Cardiac fibroblast (primary cell): ENCODE measurements around the gene COPS8.

Experiments
- DNase-seq, 2 donors: peaks; one replicate each; pipeline versions ENCODE4 v3.0.0 to v3.0.0-alpha.2; 2010; ENCODE audit warnings: low read depth in 2 of 2
- H3K4me3 ChIP-seq, 2 donors: replicated peaks in 1 of 2; 1 replicate in 1 of 2; 2 replicates in 1 of 2; pipeline ENCODE4 v1.5.1; 2011; ENCODE audit warnings: low read depth in 2 of 2, low read length in 2 of 2, mild to moderate bottlenecking in 2 of 2, moderate library complexity in 1 of 2
- TF ChIP-seq, protein P1 (sequence below): IDR thresholded peaks from one replicate; pipeline ENCODE4 v1.5.1; 2011; ENCODE audit warnings: low read depth, mild to moderate bottlenecking, low read length, inconsistent platforms

The COPS8 gene

DNA sequence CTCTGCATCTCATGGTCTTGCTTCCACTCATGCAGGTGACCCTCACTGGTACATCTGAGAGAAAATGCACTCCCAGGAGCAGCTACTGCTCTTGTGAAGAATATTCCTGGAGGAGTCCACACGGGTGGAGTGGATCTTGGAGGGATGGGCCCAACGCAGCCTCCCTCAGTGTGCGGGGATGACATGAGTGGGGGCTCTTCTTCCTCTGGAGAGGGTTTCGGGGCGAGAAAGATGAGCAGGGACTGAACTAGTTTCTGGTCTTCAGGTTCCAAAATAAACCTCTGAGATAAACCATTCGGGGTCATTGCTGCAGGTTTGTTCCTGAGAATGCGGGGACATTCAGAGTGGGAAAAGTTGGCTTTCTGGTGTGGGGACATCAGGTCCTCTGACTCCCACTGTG, 39.1 kb downstream of the COPS8 start:
- TF ChIP-seq, protein P1, sequence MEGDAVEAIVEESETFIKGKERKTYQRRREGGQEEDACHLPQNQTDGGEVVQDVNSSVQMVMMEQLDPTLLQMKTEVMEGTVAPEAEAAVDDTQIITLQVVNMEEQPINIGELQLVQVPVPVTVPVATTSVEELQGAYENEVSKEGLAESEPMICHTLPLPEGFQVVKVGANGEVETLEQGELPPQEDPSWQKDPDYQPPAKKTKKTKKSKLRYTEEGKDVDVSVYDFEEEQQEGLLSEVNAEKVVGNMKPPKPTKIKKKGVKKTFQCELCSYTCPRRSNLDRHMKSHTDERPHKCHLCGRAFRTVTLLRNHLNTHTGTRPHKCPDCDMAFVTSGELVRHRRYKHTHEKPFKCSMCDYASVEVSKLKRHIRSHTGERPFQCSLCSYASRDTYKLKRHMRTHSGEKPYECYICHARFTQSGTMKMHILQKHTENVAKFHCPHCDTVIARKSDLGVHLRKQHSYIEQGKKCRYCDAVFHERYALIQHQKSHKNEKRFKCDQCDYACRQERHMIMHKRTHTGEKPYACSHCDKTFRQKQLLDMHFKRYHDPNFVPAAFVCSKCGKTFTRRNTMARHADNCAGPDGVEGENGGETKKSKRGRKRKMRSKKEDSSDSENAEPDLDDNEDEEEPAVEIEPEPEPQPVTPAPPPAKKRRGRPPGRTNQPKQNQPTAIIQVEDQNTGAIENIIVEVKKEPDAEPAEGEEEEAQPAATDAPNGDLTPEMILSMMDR: no peak
- DNase-seq: no peak
- H3K4me3 ChIP-seq: no peak overlapping the region

DNA sequence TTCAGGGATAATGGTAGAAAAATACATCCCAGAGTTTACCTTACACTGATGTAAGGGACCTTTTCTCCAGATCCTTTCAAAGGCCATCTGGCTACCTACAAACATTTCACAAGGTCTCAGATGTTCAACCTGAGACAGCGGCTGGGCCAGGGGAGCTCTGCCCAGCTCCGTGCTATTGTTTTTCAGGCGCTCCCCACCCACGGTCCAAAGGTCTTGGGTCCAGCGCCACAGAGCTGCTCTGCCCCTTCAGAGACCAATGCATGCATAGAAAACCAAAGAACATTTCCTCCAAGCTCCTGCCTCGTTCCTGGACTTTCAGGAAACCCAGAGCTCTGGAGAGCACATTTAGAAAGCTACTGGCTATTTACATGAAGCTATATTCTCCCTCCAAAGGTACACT, 40.3 kb downstream of the COPS8 start:
- no peak overlapping the region for H3K4me3 ChIP-seq
- TF ChIP-seq, protein P1: no peak
- DNase-seq: no peak

DNA sequence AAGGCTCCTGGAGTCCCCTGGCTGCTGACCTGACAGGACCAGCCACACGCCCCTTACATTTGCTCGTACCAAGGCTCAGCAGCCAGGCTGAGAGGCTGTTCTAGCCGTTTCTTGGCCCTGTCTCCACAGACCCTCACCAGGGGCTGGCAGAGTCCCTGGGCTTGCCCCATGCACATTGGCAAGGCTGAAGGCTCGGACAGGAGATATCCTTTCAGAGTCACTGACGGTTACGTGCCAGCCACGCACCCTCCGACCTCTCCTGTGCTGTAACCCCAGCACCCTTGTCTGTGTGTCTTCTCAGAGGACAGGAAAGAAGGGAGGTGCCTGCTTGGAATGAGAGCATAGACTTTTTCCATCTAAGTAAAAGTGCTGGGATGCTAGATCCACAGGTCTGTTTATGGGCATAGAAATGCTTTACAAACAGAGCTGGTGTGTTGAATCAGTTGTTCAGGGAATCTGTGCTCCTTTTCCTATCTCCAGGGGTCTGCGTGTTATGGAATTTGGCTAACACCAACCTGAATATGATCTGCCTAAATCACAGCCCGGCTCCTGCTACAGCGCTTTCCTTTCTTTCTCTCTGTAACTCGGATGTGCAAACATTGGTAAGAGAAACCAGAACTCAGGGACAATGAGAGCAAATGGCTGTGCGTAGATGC, 41.0 kb downstream of the COPS8 start:
- TF ChIP-seq, protein P1: no peak
- no peak overlapping the region for H3K4me3 ChIP-seq
- no peak for DNase-seq

DNA sequence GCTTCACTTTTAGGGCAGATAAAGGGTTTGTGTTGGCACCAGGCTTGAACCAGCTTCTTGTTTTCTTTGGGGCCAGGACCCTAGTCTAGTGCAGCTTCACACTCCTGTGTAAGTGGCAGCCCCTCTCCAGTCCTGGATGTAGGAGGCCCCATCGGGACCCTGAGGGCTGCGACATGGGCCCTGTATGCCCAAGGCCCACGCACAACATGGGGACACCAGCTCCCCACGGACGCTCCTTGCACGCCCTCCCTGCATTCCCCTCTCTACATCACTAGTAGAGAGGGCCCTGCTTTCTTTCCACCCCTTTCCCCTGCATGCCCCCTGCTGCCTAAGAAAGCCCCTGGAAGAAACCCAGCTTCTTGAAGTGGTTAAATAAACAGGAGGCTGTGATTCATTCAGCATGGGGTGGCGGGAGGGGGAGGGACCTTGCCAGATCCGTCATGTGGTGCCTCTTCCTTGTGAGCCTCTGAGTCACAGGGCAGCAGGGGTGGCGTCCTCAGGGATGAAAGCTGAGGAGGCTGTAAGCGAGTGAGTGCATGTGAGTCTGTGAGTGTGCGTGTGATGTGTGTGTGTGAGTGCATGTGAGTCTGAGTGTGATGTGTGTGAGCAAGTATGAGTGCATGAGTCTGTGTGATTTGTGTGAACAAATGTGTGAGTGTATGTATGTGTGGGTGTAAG, 42.5 kb downstream of the COPS8 start:
- DNase-seq: peak; percentile 99
- H3K4me3 ChIP-seq: no peak overlapping the region
- TF ChIP-seq, protein P1: peak; percentile 26

DNA sequence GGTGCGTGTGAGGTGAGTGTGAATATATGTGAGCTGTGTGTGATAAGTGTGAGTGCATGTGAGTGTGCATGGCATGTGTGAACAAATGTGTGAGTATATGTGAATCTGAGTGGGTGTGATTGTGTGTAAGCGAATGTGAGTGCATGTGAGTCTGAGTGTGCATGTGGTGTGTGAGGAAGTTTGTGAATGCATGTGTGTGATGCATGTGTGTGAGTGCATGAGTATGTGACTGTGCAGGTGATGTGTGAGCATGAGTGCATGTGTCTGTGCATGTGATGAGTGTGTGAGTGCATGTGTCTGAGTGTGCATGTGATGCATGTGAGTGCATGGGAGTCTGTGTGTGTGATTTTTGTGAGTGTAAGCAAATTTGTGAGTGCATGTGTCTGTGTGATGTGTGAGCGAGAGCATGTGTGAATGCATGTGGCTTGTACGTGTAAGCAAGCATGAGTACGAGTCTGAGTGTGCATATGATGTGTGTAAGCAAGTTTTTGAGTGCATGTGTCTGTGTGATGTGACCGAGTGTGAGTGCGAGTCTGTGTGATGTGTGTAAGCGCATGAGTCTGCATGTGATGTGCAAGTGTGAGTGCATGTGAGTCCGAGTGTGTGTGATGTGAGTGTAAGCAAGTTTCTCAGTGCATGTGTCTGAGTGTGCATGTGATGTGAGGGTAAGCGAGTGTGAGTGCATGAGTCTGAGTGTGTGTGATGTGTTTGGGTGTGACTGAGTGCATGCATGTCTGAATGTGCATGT, 43.3 kb downstream of the COPS8 start:
- DNase-seq: no peak
- TF ChIP-seq, protein P1: no peak
- H3K4me3 ChIP-seq: no peak overlapping the region

DNA sequence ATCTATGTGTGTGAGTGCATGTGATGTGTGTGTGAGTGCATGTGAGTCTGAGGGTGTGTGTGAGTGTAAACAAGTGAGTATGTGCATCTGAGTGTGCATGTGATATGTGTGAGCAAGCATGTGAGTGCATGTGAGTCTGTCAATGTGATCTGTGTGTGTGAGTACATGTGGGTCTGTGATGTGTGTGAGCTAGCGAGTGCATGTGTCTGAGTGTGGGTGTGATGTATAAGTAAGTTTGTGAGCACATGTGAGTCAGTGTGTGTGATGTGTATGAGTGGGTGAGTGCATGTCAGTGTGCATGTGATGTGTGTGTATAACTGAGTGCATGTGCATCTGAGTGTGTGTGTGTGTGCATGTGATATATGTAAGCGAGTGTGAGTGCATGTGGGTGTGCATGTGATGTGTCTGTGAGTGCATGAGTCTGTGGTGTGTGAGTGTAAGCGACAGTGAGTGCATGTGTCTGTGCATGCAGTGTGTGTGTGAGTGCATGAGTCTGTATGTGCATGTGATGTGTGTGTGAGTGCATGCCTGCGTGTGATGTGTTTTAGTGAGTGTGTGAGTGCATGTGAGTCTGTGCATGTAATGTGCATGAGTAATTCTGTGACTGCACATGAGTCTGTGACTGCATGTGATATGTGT, 44.1 kb downstream of the COPS8 start:
- H3K4me3 ChIP-seq: no peak overlapping the region
- DNase-seq: no peak
- TF ChIP-seq, protein P1: no peak
